SK-N-SH (cell line): Measurements from ENCODE around the gene LEMD1. TPM values are rescaled to one million over a fixed set of nuclear protein-coding genes. Genes with fewer than 3 reads are reported as not detected.

Experiments
- CTCF ChIA-PET: fragments of 300-600, 350-600 bp; formaldehyde crosslinking; extraction: SDS; loops from one replicate; lab custom pipeline; 2021; lab: Yijun Ruan, JAX
- POLR2A ChIA-PET: fragments of 350-600 bp; sonication (Branson Sonifier 250); formaldehyde crosslinking; extraction: SDS; loops from one replicate; lab custom pipeline; 2020; ENCODE audit warnings: antibody characterized with exemption, inconsistent platforms; lab: Yijun Ruan, JAX
- DNase-seq: peaks from one replicate; pipeline ENCODE4 v3.0.0; 2012
- H2AFZ ChIP-seq: fragments of 200-600 bp; sonication (generic); 2 replicates; pipeline ENCODE4 v1.8.1; 2016; ENCODE audit warnings: antibody characterized with exemption, mild to moderate bottlenecking, low read depth
- H3F3A ChIP-seq: fragments of 200-600 bp; sonication (generic); replicated peaks from 2 replicates; pipeline ENCODE3; 2016; ENCODE audit warnings: antibody characterized with exemption, mild to moderate bottlenecking; ENCODE audit not compliant: insufficient read depth
- H3K27ac ChIP-seq, 2 experiments: fragments of 200-500 bp in 1 of 2; fragments of 200-600 bp in 1 of 2; sonication (Bioruptor generic) in 1 of 2; sonication (generic), shearing (Covaris generic) in 1 of 2; 2 replicates each; pipeline versions ENCODE4 v1.5.1 to v1.6.1; 2014 to 2016; ENCODE audit warnings: low read depth in 2 of 2, inconsistent platforms in 1 of 2, low read length in 1 of 2, mild to moderate bottlenecking in 1 of 2, mixed read lengths in 1 of 2
- H3K27me3 ChIP-seq: fragments of 200-600 bp; sonication (generic), shearing (Covaris generic); 2 replicates; pipeline ENCODE4 v1.6.1; 2016; ENCODE audit warnings: mixed run types; ENCODE audit not compliant: insufficient read depth
- H3K36me3 ChIP-seq, 2 experiments: fragments of 200-500 bp in 1 of 2; fragments of 200-600 bp in 1 of 2; sonication (Bioruptor generic) in 1 of 2; sonication (generic) in 1 of 2; replicated peaks in 1 of 2; 2 replicates each; pipeline versions ENCODE3 to v1.5.1; 2014 to 2016; ENCODE audit warnings: low read length in 1 of 2, mild to moderate bottlenecking in 1 of 2; ENCODE audit not compliant: insufficient read depth in 2 of 2, control insufficient read depth in 1 of 2
- H3K4me1 ChIP-seq, 2 experiments: fragments of 200-500 bp in 1 of 2; fragments of 200-600 bp in 1 of 2; sonication (Bioruptor generic) in 1 of 2; sonication (generic), shearing (Covaris generic) in 1 of 2; 2 replicates each; pipeline versions ENCODE4 v1.5.1 to v1.6.1; 2014 to 2016; ENCODE audit warnings: low read depth in 1 of 2, low read length in 1 of 2, mixed run types in 1 of 2; ENCODE audit not compliant: insufficient read depth in 2 of 2, control insufficient read depth in 1 of 2
- H3K4me2 ChIP-seq: fragments of 200-600 bp; sonication (generic), shearing (Covaris generic); 2 replicates; pipeline ENCODE4 v1.6.1; 2017; ENCODE audit warnings: mixed run types
- H3K4me3 ChIP-seq, 2 experiments: fragments of 200-500 bp in 1 of 2; fragments of 200-600 bp in 1 of 2; sonication (Bioruptor generic) in 1 of 2; sonication (generic), shearing (Covaris generic) in 1 of 2; 2 replicates each; pipeline versions ENCODE4 v1.5.1 to v1.8.1; 2014 to 2016; ENCODE audit warnings: low read depth in 2 of 2, inconsistent platforms in 1 of 2, low read length in 1 of 2, mild to moderate bottlenecking in 1 of 2, mixed read lengths in 1 of 2, moderate library complexity in 1 of 2
- H3K79me2 ChIP-seq: fragments of 200-600 bp; sonication (generic); 2 replicates; pipeline ENCODE4 v1.8.1; 2017; ENCODE audit warnings: mild to moderate bottlenecking; ENCODE audit not compliant: insufficient read depth
- H3K9ac ChIP-seq: fragments of 200-600 bp; sonication (generic); 2 replicates; pipeline ENCODE4 v1.6.1; 2017; ENCODE audit warnings: mixed run types
- H3K9me2 ChIP-seq: fragments of 200-600 bp; sonication (generic); 2 replicates; pipeline ENCODE4 v1.6.1; 2017; ENCODE audit warnings: mixed run types
- H3K9me3 ChIP-seq: fragments of 200-600 bp; sonication (generic); 2 replicates; pipeline ENCODE4 v1.6.1; 2017; ENCODE audit warnings: mixed run types, mild to moderate bottlenecking, moderate library complexity
- H4K20me1 ChIP-seq: fragments of 200-600 bp; sonication (generic); 2 replicates; pipeline ENCODE4 v1.6.1; 2017; ENCODE audit warnings: mild to moderate bottlenecking, mixed run types; ENCODE audit not compliant: insufficient read depth
- CHD2 ChIP-seq: fragments of 150-350 bp; IDR thresholded peaks from 2 replicates; pipeline ENCODE4 v1.6.1; 2018; ENCODE audit warnings: low read length; ENCODE audit not compliant: partially characterized antibody
- ELF1 ChIP-seq: IDR thresholded peaks from 2 replicates; pipeline ENCODE4 v1.4.0; 2012
- EP300 ChIP-seq, 2 experiments: IDR thresholded peaks; 2 replicates each; pipeline versions ENCODE4 v1.4.0 to v1.6.1; 2012; ENCODE audit warnings: borderline replicate concordance in 1 of 2, low read depth in 1 of 2, low read length in 1 of 2
- EZH2phosphoT487 ChIP-seq: fragments of 200-600 bp; sonication (generic); IDR thresholded peaks from 2 replicates; pipeline ENCODE4 v1.6.1; 2017; ENCODE audit warnings: low read depth, mixed run types, mild to moderate bottlenecking, antibody characterized with exemption, moderate library complexity, borderline replicate concordance
- FOSL2 ChIP-seq: IDR thresholded peaks from 2 replicates; pipeline ENCODE4 v1.4.0; 2012; ENCODE audit warnings: low read depth, mild to moderate bottlenecking, moderate library complexity, borderline replicate concordance
- FOXJ3 ChIP-seq: sonication (generic); formaldehyde crosslinking; IDR thresholded peaks from 2 replicates; pipeline ENCODE4 v1.5.1; 2020; ENCODE audit warnings: mild to moderate bottlenecking, missing genetic modification reagents
- FOXM1 ChIP-seq: IDR thresholded peaks from 2 replicates; pipeline ENCODE4 v1.4.0; 2012; ENCODE audit warnings: low read depth, mild to moderate bottlenecking
- GATA2 ChIP-seq: sonication (generic); formaldehyde crosslinking; IDR thresholded peaks from 2 replicates; pipeline ENCODE4 v1.5.0; 2020; ENCODE audit warnings: mild to moderate bottlenecking, missing genetic modification reagents
- IRF3 ChIP-seq: fragments of 150-350 bp; IDR thresholded peaks from 2 replicates; pipeline ENCODE4 v1.6.1; 2016; ENCODE audit warnings: mild to moderate bottlenecking, low read depth, low read length
- JUND ChIP-seq: IDR thresholded peaks from 2 replicates; pipeline ENCODE4 v1.4.0; 2012
- MEF2A ChIP-seq: IDR thresholded peaks from 2 replicates; pipeline ENCODE4 v1.4.0; 2012; ENCODE audit warnings: low read depth, borderline replicate concordance
- MXI1 ChIP-seq: IDR thresholded peaks from 2 replicates; pipeline ENCODE4 v1.6.1; 2012; ENCODE audit warnings: mild to moderate bottlenecking, low read depth, low read length, improper control_type of control experiment
- NRF1 ChIP-seq: IDR thresholded peaks from 2 replicates; pipeline ENCODE4 v1.6.1; 2012; ENCODE audit warnings: low read depth, mild to moderate bottlenecking, low read length
- PBX3 ChIP-seq: IDR thresholded peaks from 2 replicates; pipeline ENCODE4; 2012
- RAD21 ChIP-seq: IDR thresholded peaks from 2 replicates; pipeline ENCODE4 v1.6.1; 2012; ENCODE audit warnings: mild to moderate bottlenecking, low read length
- REST ChIP-seq: IDR thresholded peaks from 2 replicates; pipeline ENCODE4 v1.6.1; 2012; ENCODE audit warnings: mild to moderate bottlenecking, low read depth, low read length, moderate library complexity
- RXRA ChIP-seq: IDR thresholded peaks from 2 replicates; pipeline ENCODE4 v1.4.0; 2012; ENCODE audit warnings: low read depth, mild to moderate bottlenecking, borderline replicate concordance
- SIN3A ChIP-seq: IDR thresholded peaks from 2 replicates; pipeline ENCODE4 v1.6.1; 2012; ENCODE audit warnings: low read depth, mild to moderate bottlenecking, low read length, moderate library complexity, borderline replicate concordance
- SMC3 ChIP-seq: IDR thresholded peaks from 2 replicates; pipeline ENCODE4 v1.6.1; 2012; ENCODE audit warnings: low read depth, low read length, improper control_type of control experiment
- TAF1 ChIP-seq: IDR thresholded peaks from 2 replicates; pipeline ENCODE4 v1.6.1; 2012; ENCODE audit warnings: low read depth, mild to moderate bottlenecking, low read length, moderate library complexity, borderline replicate concordance
- TEAD4 ChIP-seq: IDR thresholded peaks from 2 replicates; pipeline ENCODE4 v1.4.0; 2012; ENCODE audit warnings: mild to moderate bottlenecking, borderline replicate concordance; ENCODE audit not compliant: insufficient read depth
- USF1 ChIP-seq: IDR thresholded peaks from 2 replicates; pipeline ENCODE4 v1.4.0; 2012; ENCODE audit warnings: low read depth, borderline replicate concordance
- YY1 ChIP-seq: IDR thresholded peaks from 2 replicates; pipeline ENCODE4 v1.4.0; 2012; ENCODE audit warnings: low read depth, mild to moderate bottlenecking
- WGBS: methylation state at CpG from one replicate; pipeline ENCODE4 v1.1.6; 2017; ENCODE audit warnings: low lambda C conversion rate; 5-methylcytosine and 5-hydroxymethylcytosine counted together
- polyA plus RNA-seq, 3 experiments: library from polyadenylated mRNA; depleted of rRNA; stranded (reverse); fragments of >200 nt; gene quantifications; 2 replicates each; pipeline ENCODE4 v1.2.3, GENCODE V29; 2012

Gene LEMD1
- polyA plus RNA-seq, 1 of the 3 experiments (the other 2 are of a cell fraction) = not detected

- TF ChIP-seq USF1 (no peak), FOXJ3 (no peak), YY1 (no peak), MXI1 (no peak), SIN3A (no peak), JUND (no peak), CHD2 (no peak)
Observed at GRCh38 chr1:205445646-205445935, 23.7 kb upstream of the LEMD1 start (continued).

- H3K4me2 ChIP-seq = no peak overlapping the region
Observed at GRCh38 chr1:205444931-205445645, 23.2 kb upstream of the LEMD1 start.

More at GRCh38 chr1:205444931-205445645, 23.2 kb upstream of the LEMD1 start:
- ChIA-PET CTCF (interaction anchor here (0.6 to 1.4 kb wide), 3 partner anchors 26 to 79 kb away, joined by 3 to 7 read pairs (median 4); no protein-coding TSS in a partner anchor), POLR2A (no interaction called here)
- TF ChIP-seq FOXM1 (no peak), EZH2phosphoT487 (no peak), FOSL2 (no peak), JUND (no peak), FOXJ3 (no peak), USF1 (no peak), REST (no peak), RXRA (no peak), TAF1 (no peak), SIN3A (no peak), ELF1 (no peak), NRF1 (no peak), SMC3 (no peak), MEF2A (no peak), GATA2 (CRISPR knock-in tag) (no peak), PBX3 (no peak), RAD21 (no peak), TEAD4 (no peak), IRF3 (no peak), EP300 (IDR thresholded peaks at IDR 0.05; ENCODE audit: borderline replicate concordance in 1 of 2, low read depth in 1 of 2, low read length in 1 of 2) (no peak)
- H3K9ac ChIP-seq = no peak overlapping the region
- DNase-seq = no peak
- no peaks in the 10 kb centered on the region for H4K20me1 ChIP-seq
- 67% methylated on average over 16 of the region's 18 CpGs for WGBS
- H3K27ac ChIP-seq = no peak overlapping the region
- no peaks in the 10 kb centered on the region for H3K9me3 ChIP-seq
- H3K4me3 ChIP-seq = no peak overlapping the region
- peaks cover 17% of the 10 kb centered on the region; the same call in 1 of the 2 replicates for H3K27me3 ChIP-seq
- no peaks in the 10 kb centered on the region for H3K36me3 ChIP-seq
- H2AFZ ChIP-seq = no peak overlapping the region
- no peaks in the 10 kb centered on the region for H3K9me2 ChIP-seq
- no peaks in the 10 kb centered on the region for H3F3A ChIP-seq
- H3K4me1 ChIP-seq = peaks cover 0 to 6% of the 10 kb centered on the region in 2 experiments; a peak in 2 of 4 replicates
- H3K79me2 ChIP-seq = no peaks in the 10 kb centered on the region
